Testis (tissue), 3 donors: ENCODE data around the gene DYRK4. TPM values are rescaled to one million over a fixed set of nuclear protein-coding genes. Genes with fewer than 3 reads are reported as not detected.

Experiments used
- DNase-seq: peaks from one replicate; pipeline ENCODE4 v3.0.0-alpha.2; 2019
- H3K27ac ChIP-seq, 2 donors: fragments of 200-600 bp; sonication (generic); one replicate each; pipeline ENCODE4 v1.5.1; 2019
- H3K27me3 ChIP-seq: fragments of 200-600 bp; sonication (generic); one replicate; pipeline ENCODE4 v1.5.1; 2019
- H3K36me3 ChIP-seq: fragments of 200-600 bp; sonication (generic); one replicate; pipeline ENCODE4 v1.5.1; 2017; ENCODE audit warnings: low read depth; ENCODE audit errors: missing control alignments
- H3K4me1 ChIP-seq: fragments of 200-600 bp; sonication (generic); one replicate; pipeline ENCODE4 v1.5.1; 2019
- H3K4me3 ChIP-seq, 2 donors: fragments of 200-600 bp; sonication (generic); one replicate each; pipeline ENCODE4 v1.5.1; 2017 to 2019
- H3K9me3 ChIP-seq: fragments of 200-600 bp; sonication (generic); one replicate; pipeline ENCODE4 v1.5.1; 2017
- POLR2A ChIP-seq: fragments of 450-650 bp; IDR thresholded peaks from one replicate; pipeline ENCODE4 v1.6.1; 2017; ENCODE audit warnings: antibody characterized with exemption, mild to moderate bottlenecking, moderate library complexity
- WGBS, 2 donors: methylation state at CpG; one replicate each; pipeline ENCODE4 v1.1.5; 2018; 5-methylcytosine and 5-hydroxymethylcytosine counted together
- intact Hi-C: fragments of 100-400 bp; cut with DNase I; formaldehyde crosslinking; loops from one replicate; pipeline ENCODE4 v1.15.1; 2023; ENCODE audit warnings: low total_unique reads
- polyA plus RNA-seq: library from polyadenylated mRNA; stranded (reverse); fragments of 350-450 nt; fragmentation: Illumina TruSeq; extraction: RNeasy Lipid Tissue Mini Kit (QIAGEN cat#74804); gene quantifications from one replicate; pipeline ENCODE4 v1.2.3, GENCODE V29; 2014; ENCODE audit warnings: low read depth, low replicate concordance; ENCODE audit not compliant: insufficient read depth
- total RNA-seq, 2 donors: library from RNA; depleted of rRNA; stranded (reverse); fragments of >200 nt; gene quantifications; one replicate each; pipeline ENCODE4 v1.2.3, GENCODE V29; 2016
- TF ChIP-seq, protein P1 (sequence below), 3 experiments: fragments of 450-650 bp in 2 of 3; fragments of 200-600 bp in 1 of 3; sonication (generic) in 1 of 3; IDR thresholded peaks; one replicate each; pipeline ENCODE4 v1.5.1; 2016 to 2019; ENCODE audit warnings: antibody characterized with exemption in 3 of 3, mild to moderate bottlenecking in 2 of 3, moderate library complexity in 1 of 3

Gene DYRK4
- total and polyA plus RNA-seq, 3 donors from 2014 or later, result 91.2 to 189 (median 138) TPM

DNA sequence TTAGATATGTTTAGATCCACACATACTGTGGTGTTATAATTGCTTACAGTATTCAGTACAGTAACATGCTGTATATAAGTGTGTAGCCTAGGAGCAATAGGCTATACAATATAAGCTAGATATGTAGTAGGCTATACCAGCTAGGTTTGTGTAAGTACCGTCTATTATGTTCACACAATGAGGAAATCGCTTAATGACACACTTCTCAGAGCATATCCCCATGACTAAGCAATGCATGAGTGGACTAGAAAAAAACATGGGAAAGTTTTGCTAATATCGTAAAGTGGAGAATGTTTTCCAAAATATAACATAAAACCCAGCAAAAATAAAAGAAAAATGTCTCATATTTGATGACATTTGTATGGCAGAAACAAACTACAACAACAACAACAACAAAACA, 59.5 kb downstream of the DYRK4 start:
- Histone ChIP-seq H3K4me1 (no peaks in the 10 kb centered on the region), H3K27ac (no peak overlapping the region), H3K27me3 (no peaks in the 10 kb centered on the region), H3K36me3 (no peaks in the 10 kb centered on the region), H3K9me3 (no peaks in the 10 kb centered on the region), H3K4me3 (no peak overlapping the region)
- TF ChIP-seq, protein P1, sequence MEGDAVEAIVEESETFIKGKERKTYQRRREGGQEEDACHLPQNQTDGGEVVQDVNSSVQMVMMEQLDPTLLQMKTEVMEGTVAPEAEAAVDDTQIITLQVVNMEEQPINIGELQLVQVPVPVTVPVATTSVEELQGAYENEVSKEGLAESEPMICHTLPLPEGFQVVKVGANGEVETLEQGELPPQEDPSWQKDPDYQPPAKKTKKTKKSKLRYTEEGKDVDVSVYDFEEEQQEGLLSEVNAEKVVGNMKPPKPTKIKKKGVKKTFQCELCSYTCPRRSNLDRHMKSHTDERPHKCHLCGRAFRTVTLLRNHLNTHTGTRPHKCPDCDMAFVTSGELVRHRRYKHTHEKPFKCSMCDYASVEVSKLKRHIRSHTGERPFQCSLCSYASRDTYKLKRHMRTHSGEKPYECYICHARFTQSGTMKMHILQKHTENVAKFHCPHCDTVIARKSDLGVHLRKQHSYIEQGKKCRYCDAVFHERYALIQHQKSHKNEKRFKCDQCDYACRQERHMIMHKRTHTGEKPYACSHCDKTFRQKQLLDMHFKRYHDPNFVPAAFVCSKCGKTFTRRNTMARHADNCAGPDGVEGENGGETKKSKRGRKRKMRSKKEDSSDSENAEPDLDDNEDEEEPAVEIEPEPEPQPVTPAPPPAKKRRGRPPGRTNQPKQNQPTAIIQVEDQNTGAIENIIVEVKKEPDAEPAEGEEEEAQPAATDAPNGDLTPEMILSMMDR (IDR thresholded peaks at IDR 0.05), result no peak
- TF ChIP-seq POLR2A, result no peak
- 93 to 96% methylated on average over 3 of the region's 3 CpGs for WGBS, 2 donors
- DNase-seq, result no peak
- intact Hi-C loops, result no loop called here

DNA sequence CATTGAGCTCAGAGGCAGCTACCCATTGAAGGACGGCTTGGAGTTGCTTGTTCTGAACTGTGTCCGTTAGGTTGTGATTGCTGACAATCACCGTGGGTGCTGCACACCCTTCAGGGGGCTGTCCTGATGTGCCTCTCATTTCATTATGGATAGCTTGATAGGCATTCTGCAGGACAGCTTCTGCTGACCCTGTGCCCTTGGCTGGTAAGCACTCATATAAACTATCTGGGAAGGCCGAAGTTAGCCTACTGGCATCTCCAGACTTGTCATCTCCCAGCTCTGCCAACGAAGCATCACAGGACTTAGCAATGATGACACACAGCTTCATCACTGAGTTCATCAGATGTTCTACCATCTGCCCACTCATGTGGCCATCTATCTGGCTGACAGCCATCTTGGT, 64.5 kb downstream of the DYRK4 start:
- Histone ChIP-seq H3K27ac (no peak overlapping the region), H3K36me3 (no peaks in the 10 kb centered on the region), H3K4me3 (no peak overlapping the region), H3K27me3 (no peaks in the 10 kb centered on the region), H3K9me3 (no peaks in the 10 kb centered on the region), H3K4me1 (no peaks in the 10 kb centered on the region)
- intact Hi-C loops, result no loop called here
- TF ChIP-seq, protein P1 (IDR thresholded peaks at IDR 0.05), result no peak
- no peak for TF ChIP-seq POLR2A
- no peak for DNase-seq
- 87 to 93% methylated on average over 4 to 5 of the region's 5 CpGs for WGBS, 2 donors

DNA sequence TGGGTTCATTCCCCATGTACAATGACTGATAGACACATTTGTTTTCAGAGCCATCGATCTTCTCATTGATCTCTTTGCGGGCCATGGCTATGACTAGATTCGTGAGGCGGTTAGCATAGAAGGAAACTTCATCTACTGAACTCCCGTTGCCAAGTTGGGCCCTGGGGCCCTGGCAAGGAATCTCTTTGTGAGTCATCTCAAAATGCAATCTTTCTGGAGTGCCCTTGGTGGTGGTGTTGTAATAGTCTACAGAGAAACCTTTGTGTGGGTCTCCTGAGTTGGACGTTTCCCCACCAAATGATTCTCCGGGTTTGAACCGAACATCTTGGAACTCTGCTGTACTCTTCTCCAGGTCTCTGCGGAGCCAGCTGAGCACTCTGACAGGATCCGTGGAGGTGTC, 66.4 kb downstream of the DYRK4 start:
- Histone ChIP-seq H3K4me1 (no peaks in the 10 kb centered on the region), H3K36me3 (no peaks in the 10 kb centered on the region), H3K27ac (no peak overlapping the region), H3K27me3 (no peaks in the 10 kb centered on the region), H3K9me3 (no peaks in the 10 kb centered on the region), H3K4me3 (no peak overlapping the region)
- no peak for TF ChIP-seq POLR2A
- TF ChIP-seq, protein P1 (IDR thresholded peaks at IDR 0.05), result no peak
- no peak for DNase-seq
- intact Hi-C loops, result no loop called here
- 92 to 94% methylated on average over 10 of the region's 10 CpGs for WGBS, 2 donors

DNA sequence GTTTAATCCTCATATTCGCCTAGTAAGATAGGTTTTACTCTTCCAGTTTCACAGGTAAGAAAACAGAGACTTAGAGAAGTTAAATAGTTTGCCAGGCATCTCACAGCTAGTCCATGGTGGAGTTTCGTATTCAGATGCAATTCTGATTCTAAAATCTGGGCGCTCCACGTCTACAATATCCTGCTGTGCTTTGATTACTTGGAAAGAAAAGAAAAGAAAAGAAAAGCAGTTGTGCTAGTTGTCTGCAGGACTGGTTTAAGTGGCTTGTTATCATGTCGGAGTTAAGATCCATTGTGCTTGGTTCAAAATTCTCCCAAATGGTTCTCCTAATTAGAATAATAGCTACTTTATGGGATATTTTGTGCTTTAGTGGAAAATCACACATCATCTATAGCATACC, 68.3 kb downstream of the DYRK4 start:
- Histone ChIP-seq H3K36me3 (no peaks in the 10 kb centered on the region), H3K4me3 (no peak overlapping the region), H3K4me1 (no peaks in the 10 kb centered on the region), H3K27ac (no peak overlapping the region), H3K27me3 (no peaks in the 10 kb centered on the region), H3K9me3 (no peaks in the 10 kb centered on the region)
- DNase-seq, result no peak
- 67 to 73% methylated on average over 5 of the region's 5 CpGs for WGBS, 2 donors
- intact Hi-C loops, result no loop called here
- TF ChIP-seq, protein P1 (IDR thresholded peaks at IDR 0.05), result no peak
- TF ChIP-seq POLR2A, result no peak

DNA sequence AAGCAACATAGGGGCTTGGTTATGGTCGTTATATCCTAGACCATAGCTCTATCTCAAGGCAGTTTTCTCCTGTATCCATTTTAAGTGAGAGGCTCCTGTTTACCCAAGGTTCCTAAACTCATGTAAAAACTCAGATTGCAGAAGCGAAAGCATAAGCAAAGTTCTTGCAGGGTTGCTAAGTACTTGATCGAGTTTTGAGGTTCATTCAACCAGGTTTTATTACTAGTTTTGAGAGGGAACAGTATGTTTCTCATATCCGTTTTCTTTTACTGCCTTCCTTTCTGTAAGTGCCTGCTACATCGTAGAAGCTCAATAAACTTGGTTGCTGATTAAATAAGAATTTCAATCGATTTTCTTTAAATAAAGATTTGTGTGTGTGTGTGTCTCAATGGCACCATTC, 81.7 kb downstream of the DYRK4 start:
- WGBS, 2 donors, result 87 to 91% methylated on average over 6 of the region's 6 CpGs
- Histone ChIP-seq H3K9me3 (no peaks in the 10 kb centered on the region), H3K36me3 (no peaks in the 10 kb centered on the region), H3K4me1 (no peaks in the 10 kb centered on the region), H3K27ac (no peak overlapping the region), H3K27me3 (no peaks in the 10 kb centered on the region), H3K4me3 (no peak overlapping the region)
- intact Hi-C loops, result no loop called here
- no peak for DNase-seq
- no peak for TF ChIP-seq POLR2A
- TF ChIP-seq, protein P1 (IDR thresholded peaks at IDR 0.05), result no peak
